Keratinocyte (primary cell): ENCODE data around the gene SEMA3D.

Source experiments
- CTCF ChIP-seq, 3 experiments: IDR thresholded peaks in 1 of 3; conservative IDR thresholded peaks in 1 of 3; optimal IDR thresholded peaks in 1 of 3; 2 replicates in 2 of 3; 3 replicates in 1 of 3; pipeline versions ENCODE3 to v1.5.1; 2011; ENCODE audit warnings: low read length in 3 of 3, mild to moderate bottlenecking in 3 of 3, moderate library complexity in 2 of 3, control low read depth in 1 of 3, inconsistent platforms in 1 of 3; ENCODE audit not compliant: insufficient read depth in 2 of 3; ENCODE audit errors: extremely low read depth in 1 of 3
- EZH2 ChIP-seq: IDR thresholded peaks from one replicate; pipeline ENCODE4 v1.6.1; 2012; ENCODE audit warnings: inconsistent platforms, mild to moderate bottlenecking, low read length, moderate library complexity

- TF ChIP-seq EZH2 (no peak), CTCF (optimal IDR thresholded peaks at IDR 0.05 in 1 of 3, IDR thresholded peaks at IDR 0.05 in 1 of 3, conservative IDR thresholded peaks at IDR 0.05 in 1 of 3; ENCODE audit: extremely low read depth in 1 of 3, insufficient read depth in 2 of 3, low read length in 3 of 3) (no peak)
These were observed 107.4 kb downstream of the SEMA3D start for GRCh38 chr7:85079434-85079833.
